ENCODE results near the gene MOCS1.

GRCh38 chr6:39902786-39903465 lies 31.3 kb downstream of the MOCS1 start:
- no peak for TF ChIP-seq CTCF (IDR thresholded peaks at IDR 0.05)
- no peak for TF ChIP-seq ELF1 (IDR thresholded peaks at IDR 0.05)

All from SK-N-SH (cell line).